ACHN (cell line): ENCODE results near the gene ATXN2L.
"Not testable (repeated sequence)": the region's sequence is repeated elsewhere in the genome, so short reads cannot be mapped to it uniquely, and the experiment has no call there.

Experiments used
- DNase-seq: peaks from one replicate; pipeline ENCODE4 v3.0.0-alpha.2; 2015
- in situ Hi-C: cut with HindIII; loops from 2 replicates; pipeline ENCODE4 v1.10.0; 2017; ENCODE audit warnings: low sequenced_read_pairs, low pct_ligation_motif_present, low pct_unique_long_range_greater_than_20kb

ATXN2L gene

GRCh38 chr16:28865722-28866453 is 43.1 kb downstream of the ATXN2L start:
- in situ Hi-C loops: no loop called here
- no peak for DNase-seq

- in situ Hi-C loops: no loop called here
- no peak for DNase-seq
These were observed 43.6 kb downstream of the ATXN2L start for GRCh38 chr16:28866454-28866804.

- in situ Hi-C loops: no loop called here
These were observed 44.4 kb downstream of the ATXN2L start for GRCh38 chr16:28867241-28867640.

DNA sequence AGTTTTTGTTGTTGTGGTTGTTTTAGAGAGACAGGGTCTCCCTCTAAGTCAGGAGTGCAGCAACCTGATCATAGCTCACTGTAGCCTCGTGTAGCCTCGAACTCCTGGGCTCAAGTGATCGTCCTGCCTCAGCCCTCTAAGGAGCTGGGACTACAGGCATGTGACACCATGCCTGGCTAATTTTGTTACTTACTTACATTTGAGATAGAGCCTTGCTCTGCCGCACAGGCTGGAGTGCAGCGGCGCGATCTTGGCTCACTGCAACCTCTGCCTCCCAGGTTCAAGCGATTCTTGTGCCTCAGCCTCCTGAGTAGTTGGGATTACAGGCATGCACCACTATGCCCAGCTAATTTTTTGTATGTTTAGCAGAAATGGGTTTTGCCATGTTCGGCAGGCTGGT is 44.8 kb downstream of the ATXN2L start:
- DNase-seq, in situ Hi-C loops: not testable (repeated sequence)

More at GRCh38 chr16:28867241-28867640, 44.4 kb downstream of the ATXN2L start:
- no peak for DNase-seq

- in situ Hi-C loops: no loop called here
- DNase-seq: no peak
These were observed 46.4 kb downstream of the ATXN2L start for GRCh38 chr16:28869201-28869600.

DNA sequence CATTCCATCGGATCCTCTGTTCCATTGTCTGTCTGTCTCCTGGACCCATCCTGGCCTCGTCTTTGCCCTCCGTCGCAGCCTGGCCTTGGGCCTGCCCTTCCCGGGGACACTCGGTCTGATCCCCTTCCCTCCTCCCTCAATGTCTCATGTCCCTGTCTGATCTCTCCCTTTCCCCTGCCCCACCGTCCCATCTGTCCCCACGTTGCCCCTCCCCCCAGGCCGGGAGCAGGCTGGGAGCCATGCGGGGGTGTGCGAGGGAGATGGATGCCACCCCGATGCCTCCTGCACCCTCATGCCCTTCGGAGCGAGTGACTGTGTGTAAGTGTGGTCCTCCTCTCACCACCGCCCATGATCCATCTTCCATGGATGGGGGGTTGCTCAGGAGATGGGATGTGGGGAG is 50.2 kb downstream of the ATXN2L start:
- in situ Hi-C loops: no loop called here
- DNase-seq: no peak

GRCh38 chr16:28873543-28874201 is 50.9 kb downstream of the ATXN2L start:
- peak; percentile 47 for DNase-seq
- in situ Hi-C loops: no loop called here

DNA sequence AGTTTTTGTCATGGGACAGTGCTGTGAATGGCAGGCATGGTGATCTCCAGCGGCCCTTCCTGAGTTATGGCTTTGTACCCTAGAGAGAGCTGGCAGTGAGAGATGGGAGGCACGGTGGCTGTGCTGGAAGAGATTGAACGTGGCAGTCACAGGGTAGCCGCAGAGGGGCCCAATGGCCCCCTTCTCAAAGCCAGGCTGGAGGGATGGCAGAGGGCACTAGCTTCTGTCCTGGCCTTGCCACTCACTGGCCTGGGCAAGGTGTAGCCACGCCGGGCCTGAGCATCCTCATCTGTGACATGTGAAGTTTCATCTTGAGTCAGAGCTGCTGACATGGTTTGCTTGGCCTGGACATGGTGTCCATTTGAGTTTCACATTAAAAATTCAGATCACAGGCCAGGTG is 51.6 kb downstream of the ATXN2L start:
- DNase-seq: no peak
- in situ Hi-C loops: no loop called here

DNA sequence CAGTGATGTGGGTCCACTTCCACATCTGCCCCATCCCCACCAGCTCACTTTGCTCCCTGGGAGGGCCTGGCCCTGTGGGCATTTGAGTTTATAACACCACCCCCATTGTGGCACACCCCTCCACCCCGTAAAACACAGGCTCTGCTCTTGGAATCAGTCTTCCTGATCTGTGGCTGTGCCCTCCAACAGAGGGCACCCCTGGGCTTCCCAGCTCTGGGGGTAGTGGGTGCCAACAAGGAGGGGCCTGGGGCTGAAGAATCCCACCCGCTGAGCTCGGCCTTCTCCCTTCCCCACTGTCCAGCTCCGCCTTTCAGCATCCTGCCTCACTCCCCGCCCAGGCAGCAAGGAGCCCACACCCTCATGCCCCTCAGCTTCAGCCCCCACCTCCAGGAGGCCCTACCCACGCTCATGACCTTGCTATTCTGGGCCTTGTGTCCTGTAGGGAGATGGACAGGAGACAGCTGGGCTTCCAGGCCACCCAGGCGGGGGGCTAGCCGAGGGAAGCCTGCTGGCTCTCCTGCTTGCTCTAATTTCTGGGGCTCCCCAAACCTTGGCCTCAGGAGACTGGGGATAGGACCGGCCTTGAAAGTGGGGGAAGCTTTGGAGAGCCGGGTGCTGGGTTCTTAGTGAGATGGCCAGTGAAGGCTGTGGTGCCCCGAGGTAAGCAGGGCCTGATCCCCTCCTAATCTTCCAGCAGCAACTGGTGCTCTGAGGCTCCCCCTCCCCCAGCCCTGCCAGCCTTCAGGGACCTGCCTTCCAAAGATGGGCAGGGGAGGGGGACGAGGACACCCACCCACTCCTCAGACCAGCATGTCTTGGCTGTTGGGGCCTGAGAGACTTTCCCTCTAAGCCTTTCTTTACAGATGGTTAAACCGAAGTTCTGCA is 52.6 kb downstream of the ATXN2L start:
- no peak for DNase-seq
- in situ Hi-C loops: no loop called here

DNA sequence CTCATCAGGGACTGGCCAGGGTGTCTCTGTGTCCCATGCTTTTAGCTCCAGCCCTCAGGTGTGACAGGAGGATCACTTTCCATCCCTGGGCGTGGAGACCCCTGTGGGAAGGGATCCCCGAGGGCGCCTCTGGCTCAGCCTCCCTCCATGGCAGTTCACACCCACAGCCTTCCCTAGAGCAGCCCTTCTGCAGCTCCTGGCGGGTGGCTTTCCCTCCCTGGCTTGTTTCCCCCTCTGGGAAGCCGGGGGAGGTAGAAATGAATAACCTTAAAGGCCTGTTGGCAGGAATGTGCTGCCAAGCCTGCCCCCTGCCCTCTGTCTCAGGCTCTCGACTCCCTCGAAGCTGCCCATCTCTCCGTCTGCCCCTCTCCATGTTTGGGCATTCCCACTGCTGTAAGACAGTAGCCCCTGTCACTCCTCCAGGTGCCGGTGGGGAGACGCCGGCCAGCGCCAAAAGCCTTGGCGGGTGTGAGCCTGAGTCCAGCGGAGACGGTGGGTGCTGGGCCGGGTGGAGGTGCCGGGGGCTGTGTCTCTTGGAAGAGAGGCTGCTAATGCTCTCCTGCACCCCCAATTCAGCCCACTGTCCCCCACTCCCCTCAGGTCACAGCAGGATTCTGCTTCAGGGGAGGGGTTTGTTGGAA is 53.3 kb downstream of the ATXN2L start:
- in situ Hi-C loops: no loop called here
- no peak for DNase-seq

DNA sequence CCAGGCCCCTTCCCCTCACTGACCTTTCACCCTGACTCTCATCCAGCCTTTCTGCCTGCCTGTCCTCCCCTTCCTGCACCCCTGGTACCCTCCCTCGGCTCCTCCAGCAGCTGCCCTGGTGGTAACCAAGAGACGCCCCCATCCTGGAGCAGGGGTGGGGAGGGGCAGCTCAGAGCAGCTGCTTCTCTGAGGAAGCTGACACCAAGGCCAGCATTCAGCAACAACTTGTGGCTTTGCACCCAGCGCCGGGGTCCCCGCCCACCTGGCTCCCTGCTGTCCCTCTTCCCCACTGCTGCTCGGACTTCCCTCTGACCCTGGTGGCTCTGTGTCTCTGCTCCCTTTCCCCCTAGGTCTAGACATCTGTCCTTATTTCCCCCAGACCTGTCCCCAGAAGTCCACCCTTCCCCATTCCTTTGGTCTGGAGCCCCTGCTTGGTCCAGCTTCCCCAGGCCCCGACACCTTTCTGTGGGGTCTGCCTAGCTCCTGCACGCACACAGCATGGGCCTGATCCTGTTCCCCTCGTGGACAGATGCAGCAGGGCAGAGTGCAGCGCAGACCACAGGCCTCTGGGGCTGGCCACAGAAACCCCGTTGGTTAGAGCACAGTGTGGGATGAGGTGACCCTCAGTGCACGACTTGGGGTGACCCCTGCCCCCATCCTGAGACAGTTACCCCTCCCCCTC is 54.3 kb downstream of the ATXN2L start:
- DNase-seq: no peak
- in situ Hi-C loops: no loop called here

DNA sequence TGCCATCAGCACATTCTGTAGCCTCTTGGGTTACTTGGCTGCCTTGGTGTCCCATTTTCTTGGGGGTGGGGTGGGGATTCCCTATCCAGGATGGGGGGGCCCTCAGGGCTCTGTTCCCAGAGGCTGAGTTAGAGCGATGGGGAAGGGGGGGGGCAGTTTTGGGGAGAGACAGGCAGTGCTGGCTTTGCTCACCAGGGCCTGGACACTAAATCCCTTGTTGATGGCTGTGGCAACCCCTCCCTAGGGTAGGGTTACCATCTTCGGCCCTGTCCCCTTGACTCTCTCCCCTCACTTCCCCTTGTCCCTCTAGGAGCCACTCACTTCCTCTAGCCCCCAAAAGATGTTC is 54.8 kb downstream of the ATXN2L start:
- in situ Hi-C loops: no loop called here
- no peak for DNase-seq

DNA sequence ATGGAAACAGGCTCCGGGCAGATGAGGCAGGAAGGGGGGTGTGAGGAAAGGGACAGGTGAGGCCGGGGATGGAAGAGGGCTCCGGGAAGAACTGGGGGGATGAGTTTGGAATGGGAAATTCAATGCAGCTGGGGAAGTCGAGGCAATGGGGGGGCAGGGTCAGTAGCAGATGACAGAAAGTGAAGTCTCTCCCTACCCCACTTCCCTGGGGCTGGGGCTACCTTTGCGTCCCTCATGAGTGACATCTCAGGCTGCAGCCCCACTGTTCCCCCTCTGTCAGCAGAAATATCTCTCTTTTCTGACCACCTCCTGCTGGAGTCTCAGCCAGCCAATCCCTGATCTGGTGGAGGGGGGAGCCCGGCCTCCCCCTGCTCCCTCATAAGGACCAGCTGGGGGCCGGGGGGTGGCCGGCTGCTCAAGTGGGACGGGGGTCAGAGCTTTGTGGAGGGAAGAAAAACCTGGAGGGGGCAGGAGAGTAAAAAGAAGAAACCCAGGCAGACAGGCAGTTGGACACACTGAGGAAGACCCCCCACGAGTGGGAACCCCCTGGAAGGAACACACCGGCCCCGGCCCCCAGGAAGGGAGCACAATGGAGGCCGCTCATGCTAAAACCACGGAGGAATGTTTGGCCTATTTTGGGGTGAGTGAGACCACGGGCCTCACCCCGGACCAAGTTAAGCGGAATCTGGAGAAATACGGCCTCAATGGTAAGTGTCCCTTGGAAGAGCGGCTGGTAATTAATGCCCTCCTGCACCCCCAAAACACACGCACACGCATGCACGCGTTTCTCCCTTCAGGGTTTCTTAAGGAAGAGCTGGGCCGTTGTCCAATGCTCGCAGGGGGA is 55.5 kb downstream of the ATXN2L start, which contains the start of gene ATP2A1:
ATP2A1 (plus strand) TSS at position 406 of the 844 bp plus-strand sequence; CDS start at position 590, 184 bp downstream.
- no peak for DNase-seq
- in situ Hi-C loops: no loop called here

- no peak for DNase-seq
- in situ Hi-C loops: no loop called here
These were observed 56.6 kb downstream of the ATXN2L start for GRCh38 chr16:28879261-28879840.

- peak; percentile 93 for DNase-seq
- in situ Hi-C loops: no loop called here
These were observed 57.2 kb downstream of the ATXN2L start for GRCh38 chr16:28879841-28880588.

- in situ Hi-C loops: no loop called here
These were observed 57.8 kb downstream of the ATXN2L start for GRCh38 chr16:28880589-28880915.

DNA sequence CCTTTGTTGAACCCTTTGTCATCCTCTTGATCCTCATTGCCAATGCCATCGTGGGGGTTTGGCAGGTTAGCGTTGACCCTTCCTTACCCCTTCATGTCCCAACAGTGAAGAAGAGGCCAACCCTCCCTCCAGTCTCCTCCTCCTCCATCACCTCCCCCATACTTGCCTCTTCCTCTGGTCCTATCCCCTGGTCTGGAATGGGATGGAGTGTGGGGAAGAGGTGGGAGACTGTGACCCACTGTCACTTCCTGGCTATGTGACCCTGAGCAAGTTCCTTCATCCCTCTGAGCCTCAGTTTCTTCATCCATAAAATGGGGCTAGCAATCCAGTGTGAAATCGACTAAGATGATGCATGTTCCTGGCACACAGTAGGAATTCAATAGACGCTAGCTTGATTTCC is 58.2 kb downstream of the ATXN2L start:
- in situ Hi-C loops: no loop called here
- DNase-seq: no peak

More at GRCh38 chr16:28880589-28880915, 57.8 kb downstream of the ATXN2L start:
- DNase-seq: no peak
